RWPE1 (cell line): ENCODE results near the gene C1orf35.

ENCODE experiments used
- CTCF ChIA-PET: fragments of 350-600 bp; sonication (Branson Sonifier 250); formaldehyde crosslinking; extraction: SDS; loops from one replicate; lab custom pipeline; 2021; lab: Yijun Ruan, JAX
- POLR2A ChIA-PET: fragments of 400-600 bp; formaldehyde crosslinking; extraction: SDS; loops from one replicate; lab custom pipeline; 2020; ENCODE audit warnings: antibody characterized with exemption; ENCODE audit not compliant: low non-redundant PET; lab: Yijun Ruan, JAX
- DNase-seq: peaks from one replicate; pipeline ENCODE4 v3.0.0; 2012; ENCODE audit warnings: low spot score
- H3K27ac ChIP-seq: fragments of 450-650 bp; 2 replicates; pipeline ENCODE4 v1.5.1; 2017
- TF ChIP-seq, protein P1 (sequence below): fragments of 450-650 bp; conservative IDR thresholded peaks from 2 replicates; pipeline ENCODE4 v1.5.1; 2017; ENCODE audit warnings: low read depth, mild to moderate bottlenecking

C1orf35 gene

GRCh38 chr1:228063251-228064191 lies 39.6 kb downstream of the C1orf35 start:
- ChIA-PET CTCF (interaction anchor here (0.6 kb wide), 1 partner anchor 269 kb away, joined by 3 read pairs; no protein-coding TSS in a partner anchor), POLR2A (no interaction called here)
- DNase-seq, result no peak
- TF ChIP-seq, protein P1, sequence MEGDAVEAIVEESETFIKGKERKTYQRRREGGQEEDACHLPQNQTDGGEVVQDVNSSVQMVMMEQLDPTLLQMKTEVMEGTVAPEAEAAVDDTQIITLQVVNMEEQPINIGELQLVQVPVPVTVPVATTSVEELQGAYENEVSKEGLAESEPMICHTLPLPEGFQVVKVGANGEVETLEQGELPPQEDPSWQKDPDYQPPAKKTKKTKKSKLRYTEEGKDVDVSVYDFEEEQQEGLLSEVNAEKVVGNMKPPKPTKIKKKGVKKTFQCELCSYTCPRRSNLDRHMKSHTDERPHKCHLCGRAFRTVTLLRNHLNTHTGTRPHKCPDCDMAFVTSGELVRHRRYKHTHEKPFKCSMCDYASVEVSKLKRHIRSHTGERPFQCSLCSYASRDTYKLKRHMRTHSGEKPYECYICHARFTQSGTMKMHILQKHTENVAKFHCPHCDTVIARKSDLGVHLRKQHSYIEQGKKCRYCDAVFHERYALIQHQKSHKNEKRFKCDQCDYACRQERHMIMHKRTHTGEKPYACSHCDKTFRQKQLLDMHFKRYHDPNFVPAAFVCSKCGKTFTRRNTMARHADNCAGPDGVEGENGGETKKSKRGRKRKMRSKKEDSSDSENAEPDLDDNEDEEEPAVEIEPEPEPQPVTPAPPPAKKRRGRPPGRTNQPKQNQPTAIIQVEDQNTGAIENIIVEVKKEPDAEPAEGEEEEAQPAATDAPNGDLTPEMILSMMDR, result no peak
- H3K27ac ChIP-seq, result no peak overlapping the region

DNA sequence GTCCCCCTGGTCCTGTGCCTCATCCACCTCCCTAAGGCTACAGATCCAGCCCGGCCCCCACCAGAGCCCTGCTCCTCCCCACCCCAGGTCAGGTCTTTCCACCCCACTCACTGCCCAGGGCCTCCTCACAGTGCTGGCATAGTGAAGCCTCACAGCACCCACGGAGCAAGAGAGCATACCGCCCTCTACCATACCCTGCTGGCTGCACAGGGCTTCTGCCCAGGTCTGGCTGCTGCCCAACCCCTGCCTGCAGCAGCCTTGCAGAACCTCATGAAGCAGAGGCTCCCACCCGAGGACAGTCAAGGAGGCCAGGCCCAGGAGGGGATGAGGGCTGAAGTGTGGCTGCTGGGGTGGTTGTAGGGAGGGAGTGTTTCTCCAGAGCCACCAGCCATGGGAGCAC lies 40.3 kb downstream of the C1orf35 start:
- DNase-seq, result no peak
- TF ChIP-seq, protein P1, result no peak
- ChIA-PET POLR2A (no interaction called here), CTCF (no interaction called here)
- no peak overlapping the region for H3K27ac ChIP-seq

- CTCF ChIA-PET, result interaction anchor here (1.1 to 1.3 kb wide), 2 partner anchors 56 to 63 kb away, joined by 4 read pairs; no protein-coding TSS in a partner anchor
- DNase-seq, result no peak
- no peak overlapping the region for H3K27ac ChIP-seq
- TF ChIP-seq, protein P1, result no peak
- POLR2A ChIA-PET, result no interaction called here
Observed at GRCh38 chr1:228062085-228062791, 40.9 kb downstream of the C1orf35 start.

GRCh38 chr1:228061411-228062084 lies 41.6 kb downstream of the C1orf35 start:
- TF ChIP-seq, protein P1, result no peak
- CTCF ChIA-PET, result interaction anchor here (1.1 to 1.3 kb wide), 2 partner anchors 56 to 62 kb away, joined by 4 read pairs; no protein-coding TSS in a partner anchor
- POLR2A ChIA-PET, result no interaction called here
- no peak for DNase-seq
- H3K27ac ChIP-seq, result no peak overlapping the region

- no peak for DNase-seq
- TF ChIP-seq, protein P1, result no peak
- CTCF ChIA-PET, result interaction anchor here (0.6 to 1.0 kb wide), 2 partner anchors 24 to 1310 kb away, joined by 3 read pairs; no protein-coding TSS in a partner anchor
- POLR2A ChIA-PET, result no interaction called here
- H3K27ac ChIP-seq, result 0 out of 2 replicates have a peak overlapping the region, but pooled peaks have one; percentile 17
Observed at GRCh38 chr1:228060458-228061190, 42.5 kb downstream of the C1orf35 start.
